DOHH2 (cell line): ENCODE data around the gene SUPT3H.

Experiments
- H3F3A ChIP-seq: fragments of 200-600 bp; sonication (generic), shearing (Covaris generic); 2 replicates; pipeline ENCODE4 v1.6.0; 2016; ENCODE audit warnings: antibody characterized with exemption, mild to moderate bottlenecking; ENCODE audit not compliant: control insufficient read depth, insufficient read depth
- H3K27ac ChIP-seq: fragments of 200-600 bp; sonication (generic); 2 replicates; pipeline ENCODE4 v1.5.1; 2014; ENCODE audit warnings: low read depth, mild to moderate bottlenecking, low read length, moderate library complexity
- H3K27me3 ChIP-seq: fragments of 200-600 bp; sonication (generic); 2 replicates; pipeline ENCODE4 v1.6.1; 2014; ENCODE audit warnings: mild to moderate bottlenecking, low read length, mixed read lengths; ENCODE audit not compliant: control insufficient read depth
- H3K36me3 ChIP-seq: fragments of 200-600 bp; sonication (generic); 2 replicates; pipeline ENCODE4 v1.6.1; 2014; ENCODE audit warnings: mild to moderate bottlenecking, low read length, moderate library complexity, mixed read lengths; ENCODE audit not compliant: control insufficient read depth
- H3K4me1 ChIP-seq: fragments of 200-600 bp; sonication (generic); 2 replicates; pipeline ENCODE4 v1.6.1; 2014; ENCODE audit warnings: mild to moderate bottlenecking, low read length, mixed read lengths; ENCODE audit not compliant: control insufficient read depth
- H3K4me2 ChIP-seq: fragments of 200-600 bp; sonication (generic); 2 replicates; pipeline ENCODE4 v1.6.0; 2014; ENCODE audit warnings: mild to moderate bottlenecking, low read length, moderate library complexity
- H3K4me3 ChIP-seq: fragments of 200-600 bp; sonication (generic); 2 replicates; pipeline ENCODE4 v1.5.1; 2014; ENCODE audit warnings: mild to moderate bottlenecking, low read length, mixed read lengths
- H3K79me2 ChIP-seq: fragments of 200-600 bp; sonication (generic); 2 replicates; pipeline ENCODE4 v1.6.1; 2014; ENCODE audit warnings: mild to moderate bottlenecking, low read length, mixed read lengths; ENCODE audit not compliant: control insufficient read depth
- H3K9me2 ChIP-seq: fragments of 200-600 bp; sonication (generic); replicated peaks from 2 replicates; pipeline ENCODE4 v1.6.1; 2014; ENCODE audit warnings: mild to moderate bottlenecking, low read length, mixed read lengths; ENCODE audit not compliant: control insufficient read depth
- H3K9me3 ChIP-seq: fragments of 200-600 bp; sonication (generic); 2 replicates; pipeline ENCODE4 v1.6.1; 2014; ENCODE audit warnings: antibody characterized with exemption, low read length, mixed read lengths; ENCODE audit not compliant: control insufficient read depth, insufficient read depth
- H4K20me1 ChIP-seq: fragments of 200-600 bp; sonication (generic); 2 replicates; pipeline ENCODE4 v1.6.0; 2014; ENCODE audit warnings: low read depth, mild to moderate bottlenecking, antibody characterized with exemption, low read length, moderate library complexity; ENCODE audit not compliant: control insufficient read depth, insufficient read depth
- CTCF ChIP-seq: fragments of 200-600 bp; sonication (generic); IDR thresholded peaks from one replicate; pipeline ENCODE4 v1.5.1; 2014; ENCODE audit warnings: antibody characterized with exemption, mild to moderate bottlenecking, low read depth, low read length; ENCODE audit not compliant: poor library complexity, severe bottlenecking
- EZH2phosphoT487 ChIP-seq: fragments of 200-600 bp; sonication (generic); IDR thresholded peaks from 2 replicates; pipeline ENCODE4 v1.6.1; 2017; ENCODE audit warnings: borderline replicate concordance, mild to moderate bottlenecking, antibody characterized with exemption, low read length, moderate library complexity, mixed read lengths

The SUPT3H gene

GRCh38 chr6:45191414-45191813, 186.3 kb downstream of the SUPT3H start:
- TF ChIP-seq EZH2phosphoT487 = no peak
- no peak for TF ChIP-seq CTCF
- no peak overlapping the region for H3K4me3 ChIP-seq
- no peak overlapping the region for H3K4me2 ChIP-seq
- no peaks in the 10 kb centered on the region for H3K4me1 ChIP-seq
- H3K9me2 ChIP-seq = no peaks in the 10 kb centered on the region
- H3K27me3 ChIP-seq = no peaks in the 10 kb centered on the region
- no peaks in the 10 kb centered on the region for H3F3A ChIP-seq
- no peaks in the 10 kb centered on the region for H3K9me3 ChIP-seq
- no peaks in the 10 kb centered on the region for H4K20me1 ChIP-seq
- no peaks in the 10 kb centered on the region for H3K36me3 ChIP-seq
- no peaks in the 10 kb centered on the region for H3K79me2 ChIP-seq
- H3K27ac ChIP-seq = no peak overlapping the region

GRCh38 chr6:45187836-45188235, 189.9 kb downstream of the SUPT3H start:
- H4K20me1 ChIP-seq = no peaks in the 10 kb centered on the region
- H3K27me3 ChIP-seq = no peaks in the 10 kb centered on the region
- no peaks in the 10 kb centered on the region for H3K9me3 ChIP-seq
- no peak overlapping the region for H3K27ac ChIP-seq
- no peak for TF ChIP-seq EZH2phosphoT487
- no peak for TF ChIP-seq CTCF
- no peaks in the 10 kb centered on the region for H3K9me2 ChIP-seq
- H3K4me1 ChIP-seq = no peaks in the 10 kb centered on the region
- H3F3A ChIP-seq = no peaks in the 10 kb centered on the region
- H3K36me3 ChIP-seq = no peaks in the 10 kb centered on the region
- no peak overlapping the region for H3K4me2 ChIP-seq
- no peaks in the 10 kb centered on the region for H3K79me2 ChIP-seq
- no peak overlapping the region for H3K4me3 ChIP-seq

GRCh38 chr6:45185403-45186251, 192.1 kb downstream of the SUPT3H start:
- H3K4me3 ChIP-seq = no peak overlapping the region
- TF ChIP-seq CTCF = no peak
- TF ChIP-seq EZH2phosphoT487 = no peak
- no peaks in the 10 kb centered on the region for H3K79me2 ChIP-seq
- no peaks in the 10 kb centered on the region for H3F3A ChIP-seq
- no peak overlapping the region for H3K4me2 ChIP-seq
- no peaks in the 10 kb centered on the region for H3K27me3 ChIP-seq
- no peaks in the 10 kb centered on the region for H3K9me2 ChIP-seq
- H3K27ac ChIP-seq = no peak overlapping the region
- H3K4me1 ChIP-seq = no peaks in the 10 kb centered on the region
- no peaks in the 10 kb centered on the region for H3K36me3 ChIP-seq
- no peaks in the 10 kb centered on the region for H3K9me3 ChIP-seq
- no peaks in the 10 kb centered on the region for H4K20me1 ChIP-seq
